Measurements from ENCODE around the gene ATP11A. TPM values are rescaled to one million over a fixed set of nuclear protein-coding genes. Genes with fewer than 3 reads are reported as not detected.

Gene ATP11A
- total and polyA plus RNA-seq, 2 experiments from 2014 or later, result 12.3 to 52.6 TPM

GRCh38 chr13:112838038-112838841 lies 148.4 kb downstream of the ATP11A start (continued):
- TF ChIP-seq ETS1 (IDR thresholded peaks at IDR 0.05) (no peak), ZNF331 (CRISPR knock-in tag; IDR thresholded peaks at IDR 0.05; ENCODE audit: low read depth) (no peak), ZNF114 (CRISPR knock-in tag; IDR thresholded peaks at IDR 0.05) (no peak), ZNF462 (CRISPR knock-in tag; IDR thresholded peaks at IDR 0.05) (no peak), JUNB (IDR thresholded peaks at IDR 0.05; ENCODE audit: unreplicated experiment) (no peak)

GRCh38 chr13:112838842-112839117 lies 148.9 kb downstream of the ATP11A start:
- no peak overlapping the region for H3K4me3 ChIP-seq
- H3K9me2 ChIP-seq (ENCODE audit: insufficient read depth), result no peaks in the 10 kb centered on the region
- H3K4me2 ChIP-seq, result no peak overlapping the region
- H2AFZ ChIP-seq, result no peak overlapping the region
- H3F3A ChIP-seq (replicated peaks; ENCODE audit: low read depth), result no peaks in the 10 kb centered on the region
- no peaks in the 10 kb centered on the region for H3K4me1 ChIP-seq (ENCODE audit: insufficient read depth)
- peaks cover 12% of the 10 kb centered on the region for H3K27me3 Mint-ChIP-seq (ENCODE audit: insufficient read depth, low read depth, poor library complexity)
- no peak overlapping the region for H3K4me3 Mint-ChIP-seq
- peaks cover 7% of the 10 kb centered on the region for H3K4me1 Mint-ChIP-seq
- no peak overlapping the region for H3K27ac ChIP-seq (ENCODE audit: low read depth)
- DNase-seq (ENCODE audit: low spot score) (no peak), ATAC-seq (no peak)
- H3K79me2 ChIP-seq (replicated peaks; ENCODE audit: insufficient read depth), result no peaks in the 10 kb centered on the region
- no peak overlapping the region for H3K27ac Mint-ChIP-seq
- peaks cover 5% of the 10 kb centered on the region; the same call in 1 of the 2 replicates for H3K36me3 ChIP-seq (ENCODE audit: insufficient read depth)
- no peaks in the 10 kb centered on the region for H3K27me3 ChIP-seq (ENCODE audit: insufficient read depth)
- peaks cover 71% of the 10 kb centered on the region for H3K36me3 Mint-ChIP-seq (ENCODE audit: low read depth)
- no peaks in the 10 kb centered on the region for H4K20me1 ChIP-seq (replicated peaks; ENCODE audit: insufficient read depth)
- H3K9me3 Mint-ChIP-seq, result no peaks in the 10 kb centered on the region
- TF ChIP-seq ZNF462 (CRISPR knock-in tag; IDR thresholded peaks at IDR 0.05) (no peak), ZNF331 (CRISPR knock-in tag; IDR thresholded peaks at IDR 0.05; ENCODE audit: low read depth) (no peak)

Data from GM23338 (cell line).